ENCODE results near the gene LGALS9C. TPM values are rescaled to one million over a fixed set of nuclear protein-coding genes. Genes with fewer than 3 reads are reported as not detected.

Gene LGALS9C
- total RNA-seq: 0.49 TPM in 1 of 2 replicates, not detected in the other

GRCh38 chr17:18476508-18477308, at the start of gene LGALS9C:
Gene LGALS9C, plus strand, starts transcription at chr17:18476789. Its CDS starts 66 bp downstream, at chr17:18476855.

Small RNA genes lying within 50 kb of the gene (small RNA-seq; reads per million reads assigned to genes)
- gene AL353997.1 (not detected), gene AL353997.4 (not detected)

Other genes with a start within 250 kb of the LGALS9C start
- 291 and 322 TPM in 2 replicates for gene FLII, start 218.1 kb upstream of the LGALS9C start, total RNA-seq
- 15.3 and 16.4 TPM in 2 replicates for gene MIEF2, start 216.1 kb upstream of the LGALS9C start, total RNA-seq
- 40.8 and 43.2 TPM in 2 replicates for gene TOP3A, start 161.8 kb upstream of the LGALS9C start, total RNA-seq
- gene SMCR8, start 161.5 kb upstream of the LGALS9C start, total RNA-seq: 24.8 and 28.1 TPM in 2 replicates
- gene SHMT1, start 113.2 kb upstream of the LGALS9C start, total RNA-seq: 11.7 TPM in 2 replicates
- gene EVPLL, start 99.0 kb upstream of the LGALS9C start, total RNA-seq: not detected in 2 replicates
- gene TBC1D28, start 167.6 kb downstream of the LGALS9C start, total RNA-seq: not detected in 2 replicates
- 11.0 and 16.8 TPM in 2 replicates for gene FOXO3B, start 205.5 kb downstream of the LGALS9C start, total RNA-seq